Measurements from ENCODE around the gene SMARCD1. TPM values are rescaled to one million over a fixed set of nuclear protein-coding genes. Genes with fewer than 3 reads are reported as not detected.

Gene SMARCD1
- total RNA-seq, 1 donor from 2014 or later: 121 TPM

- Mint-ChIP-seq H3K4me1 (peaks cover 35% of the 10 kb centered on the region), H3K36me3 (peaks cover 2% of the 10 kb centered on the region), H3K27me3 (ENCODE audit: insufficient read depth, low read depth) (peaks cover 34% of the 10 kb centered on the region), H3K9me3 (no peaks in the 10 kb centered on the region), H3K27ac (peak overlapping the region; percentile 50), H3K4me3 (no peak overlapping the region)
- no peak overlapping the region for H2AFZ ChIP-seq (replicated peaks)
- H3K9ac ChIP-seq: no peak overlapping the region
- H3K27me3 ChIP-seq: peaks cover 85% of the 10 kb centered on the region
- TF ChIP-seq EZH2phosphoT487 (IDR thresholded peaks at IDR 0.05): no peak
- TF ChIP-seq EZH2 (IDR thresholded peaks at IDR 0.05): no peak
- TF ChIP-seq, protein P1, sequence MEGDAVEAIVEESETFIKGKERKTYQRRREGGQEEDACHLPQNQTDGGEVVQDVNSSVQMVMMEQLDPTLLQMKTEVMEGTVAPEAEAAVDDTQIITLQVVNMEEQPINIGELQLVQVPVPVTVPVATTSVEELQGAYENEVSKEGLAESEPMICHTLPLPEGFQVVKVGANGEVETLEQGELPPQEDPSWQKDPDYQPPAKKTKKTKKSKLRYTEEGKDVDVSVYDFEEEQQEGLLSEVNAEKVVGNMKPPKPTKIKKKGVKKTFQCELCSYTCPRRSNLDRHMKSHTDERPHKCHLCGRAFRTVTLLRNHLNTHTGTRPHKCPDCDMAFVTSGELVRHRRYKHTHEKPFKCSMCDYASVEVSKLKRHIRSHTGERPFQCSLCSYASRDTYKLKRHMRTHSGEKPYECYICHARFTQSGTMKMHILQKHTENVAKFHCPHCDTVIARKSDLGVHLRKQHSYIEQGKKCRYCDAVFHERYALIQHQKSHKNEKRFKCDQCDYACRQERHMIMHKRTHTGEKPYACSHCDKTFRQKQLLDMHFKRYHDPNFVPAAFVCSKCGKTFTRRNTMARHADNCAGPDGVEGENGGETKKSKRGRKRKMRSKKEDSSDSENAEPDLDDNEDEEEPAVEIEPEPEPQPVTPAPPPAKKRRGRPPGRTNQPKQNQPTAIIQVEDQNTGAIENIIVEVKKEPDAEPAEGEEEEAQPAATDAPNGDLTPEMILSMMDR (IDR thresholded peaks at IDR 0.05): no peak
- H3K4me3 ChIP-seq: no peak overlapping the region
- no peaks in the 10 kb centered on the region for H3K36me3 ChIP-seq
- no peaks in the 10 kb centered on the region for H3K9me3 ChIP-seq (ENCODE audit: low read depth)
- H3F3A ChIP-seq (ENCODE audit: low read depth): peaks cover 34% of the 10 kb centered on the region
- H3K79me2 ChIP-seq (ENCODE audit: low read depth): no peaks in the 10 kb centered on the region
- peaks cover 25% of the 10 kb centered on the region for H3K4me1 ChIP-seq
- H3K27ac ChIP-seq: no peak overlapping the region
- DNase-seq (ENCODE audit: low spot score): no peak
- no peak overlapping the region for H3K4me2 ChIP-seq
- H4K20me1 ChIP-seq (ENCODE audit: low read depth): no peaks in the 10 kb centered on the region
Observed at GRCh38 chr12:50052964-50053363, 32.2 kb upstream of the SMARCD1 start.

DNA sequence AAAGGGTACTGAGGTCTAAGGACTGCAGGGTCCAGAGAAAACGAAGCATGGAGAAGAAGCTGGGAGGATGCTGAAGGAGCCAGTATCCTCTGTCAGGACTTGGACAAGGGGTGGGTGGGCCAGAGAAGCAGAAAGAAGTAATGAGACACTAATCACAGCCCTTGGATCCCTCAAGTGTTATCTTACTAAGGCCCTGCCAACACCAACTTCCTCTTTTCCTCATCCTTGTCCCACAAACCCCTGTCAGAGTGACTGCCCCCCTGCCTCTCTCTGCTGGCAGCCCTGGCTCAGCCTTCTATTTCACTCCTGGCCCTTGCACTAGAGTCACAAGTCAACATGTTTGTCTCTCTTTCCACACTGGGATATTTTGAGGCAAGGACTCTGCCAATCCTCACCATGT lies 31.6 kb upstream of the SMARCD1 start:
- TF ChIP-seq, protein P1 (IDR thresholded peaks at IDR 0.05): no peak
- TF ChIP-seq EZH2 (IDR thresholded peaks at IDR 0.05) (no peak), EZH2phosphoT487 (IDR thresholded peaks at IDR 0.05) (no peak)
- no peaks in the 10 kb centered on the region for H3K9me3 Mint-ChIP-seq
- H3K36me3 Mint-ChIP-seq: peaks cover 2% of the 10 kb centered on the region
- Histone ChIP-seq H3K9ac (no peak overlapping the region), H4K20me1 (ENCODE audit: low read depth) (no peaks in the 10 kb centered on the region), H3K9me3 (ENCODE audit: low read depth) (no peaks in the 10 kb centered on the region), H3K4me2 (no peak overlapping the region), H3K27ac (no peak overlapping the region), H3K79me2 (ENCODE audit: low read depth) (no peaks in the 10 kb centered on the region), H3K36me3 (no peaks in the 10 kb centered on the region), H3F3A (ENCODE audit: low read depth) (peaks cover 34% of the 10 kb centered on the region), H3K27me3 (peaks cover 87% of the 10 kb centered on the region), H3K4me1 (peaks cover 25% of the 10 kb centered on the region), H3K4me3 (no peak overlapping the region), H2AFZ (replicated peaks) (no peak overlapping the region)
- no peak for DNase-seq (ENCODE audit: low spot score)
- peaks cover 34% of the 10 kb centered on the region for H3K27me3 Mint-ChIP-seq (ENCODE audit: insufficient read depth, low read depth)
- H3K4me1 Mint-ChIP-seq: peaks cover 35% of the 10 kb centered on the region
- no peak overlapping the region for H3K27ac Mint-ChIP-seq
- peak overlapping the region; percentile 27 for H3K4me3 Mint-ChIP-seq

DNA sequence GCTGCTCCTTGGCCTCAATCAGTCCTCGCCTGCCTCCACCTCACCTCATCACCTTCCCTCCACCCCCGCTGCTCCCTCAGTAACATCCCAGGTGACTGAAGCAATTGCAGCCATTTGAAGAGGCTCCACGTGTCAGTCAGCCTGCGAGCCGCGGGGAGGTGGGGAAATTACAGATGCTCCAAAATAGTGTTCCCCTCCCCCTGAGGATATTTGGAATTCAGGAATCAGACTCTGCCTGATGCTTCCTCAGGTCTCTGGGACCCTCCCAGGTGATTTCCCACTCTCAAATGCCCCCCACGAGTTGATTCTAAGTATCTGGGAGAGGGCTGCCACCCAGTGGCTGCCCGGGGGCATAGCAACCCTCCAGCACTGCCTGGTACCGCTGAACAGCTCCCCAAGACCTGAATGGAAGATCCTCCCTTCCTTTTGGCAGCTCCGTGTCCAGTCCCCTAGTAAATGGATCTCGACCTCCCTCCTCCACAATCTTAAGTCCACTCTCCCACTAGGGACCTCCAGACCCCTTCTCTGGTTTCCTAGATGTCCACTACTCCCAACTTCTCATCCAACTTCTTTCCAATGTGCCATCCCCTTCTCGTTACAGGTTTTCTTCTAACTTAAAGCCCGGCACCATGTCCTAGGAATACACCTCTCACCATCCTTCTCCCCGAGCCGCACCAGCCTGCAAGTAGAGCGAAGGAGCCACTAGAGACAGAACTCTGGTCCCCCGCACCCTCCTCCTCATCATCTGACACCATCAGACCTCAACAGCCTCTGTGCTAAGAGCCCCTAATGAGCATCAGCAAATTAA lies 29.1 kb upstream of the SMARCD1 start:
- peaks cover 35% of the 10 kb centered on the region for H3K27me3 Mint-ChIP-seq (ENCODE audit: insufficient read depth, low read depth)
- Histone ChIP-seq H2AFZ (replicated peaks) (no peak overlapping the region), H3K9me3 (ENCODE audit: low read depth) (no peaks in the 10 kb centered on the region), H3K79me2 (ENCODE audit: low read depth) (no peaks in the 10 kb centered on the region), H4K20me1 (ENCODE audit: low read depth) (no peaks in the 10 kb centered on the region), H3F3A (ENCODE audit: low read depth) (peaks cover 19% of the 10 kb centered on the region), H3K27ac (no peak overlapping the region), H3K27me3 (peaks cover 97% of the 10 kb centered on the region), H3K4me3 (no peak overlapping the region), H3K36me3 (no peaks in the 10 kb centered on the region), H3K4me1 (peaks cover 14% of the 10 kb centered on the region), H3K4me2 (peak overlapping the region; percentile 99), H3K9ac (no peak overlapping the region)
- H3K4me3 Mint-ChIP-seq: peak overlapping the region; percentile 96
- peaks cover 10% of the 10 kb centered on the region for H3K36me3 Mint-ChIP-seq
- peak; percentile 82 for DNase-seq (ENCODE audit: low spot score)
- TF ChIP-seq EZH2phosphoT487 (IDR thresholded peaks at IDR 0.05): no peak
- TF ChIP-seq, protein P1 (IDR thresholded peaks at IDR 0.05): peak; percentile 97
- no peaks in the 10 kb centered on the region for H3K9me3 Mint-ChIP-seq
- H3K27ac Mint-ChIP-seq: peak overlapping the region; percentile 0
- H3K4me1 Mint-ChIP-seq: peaks cover 31% of the 10 kb centered on the region
